ENCODE measurements around the gene LRRC59.
A peak's percentile ranks its signal among the peaks of the same experiment; 100 is the strongest.
"Not testable (repeated sequence)": the region's sequence is repeated elsewhere in the genome, so short reads cannot be mapped to it uniquely, and the experiment has no call there.

Gene LRRC59

DNA sequence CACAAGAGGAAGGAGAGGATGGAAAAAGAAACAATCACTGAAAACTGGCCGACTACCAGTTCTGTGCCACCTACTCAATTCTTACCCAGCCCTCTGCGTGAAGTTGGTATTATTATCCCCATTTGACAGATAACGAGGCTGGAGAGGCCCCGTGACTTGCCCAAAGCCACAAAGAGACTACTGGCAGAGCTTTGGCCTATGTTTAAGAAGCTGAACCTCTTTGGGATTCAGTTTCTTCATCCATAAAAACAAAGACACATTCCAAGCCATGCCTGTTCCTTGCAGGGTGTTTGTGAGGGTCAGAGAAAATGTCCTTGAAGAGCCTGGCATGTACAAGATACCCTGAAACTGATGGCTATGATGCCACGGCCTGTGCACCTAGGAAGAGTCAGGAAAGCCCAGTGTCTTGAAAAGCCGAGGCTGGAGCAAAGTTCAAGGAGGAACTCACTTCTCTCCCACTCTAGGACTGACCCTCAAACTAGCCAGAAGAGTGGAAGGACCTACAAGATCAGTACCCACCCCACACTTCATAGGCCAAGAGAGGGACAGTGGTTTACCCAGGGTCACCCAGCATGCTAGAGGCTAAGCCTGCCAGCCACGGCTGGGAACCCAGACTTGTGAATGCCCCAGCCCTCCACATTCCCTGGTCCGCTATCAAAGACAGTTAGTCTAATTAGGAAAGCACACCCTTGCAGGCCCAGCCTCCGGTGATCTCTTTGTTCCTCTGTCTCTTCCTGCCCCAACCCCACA, 27.1 kb upstream of the LRRC59 start:
- TF ChIP-seq, protein P1, sequence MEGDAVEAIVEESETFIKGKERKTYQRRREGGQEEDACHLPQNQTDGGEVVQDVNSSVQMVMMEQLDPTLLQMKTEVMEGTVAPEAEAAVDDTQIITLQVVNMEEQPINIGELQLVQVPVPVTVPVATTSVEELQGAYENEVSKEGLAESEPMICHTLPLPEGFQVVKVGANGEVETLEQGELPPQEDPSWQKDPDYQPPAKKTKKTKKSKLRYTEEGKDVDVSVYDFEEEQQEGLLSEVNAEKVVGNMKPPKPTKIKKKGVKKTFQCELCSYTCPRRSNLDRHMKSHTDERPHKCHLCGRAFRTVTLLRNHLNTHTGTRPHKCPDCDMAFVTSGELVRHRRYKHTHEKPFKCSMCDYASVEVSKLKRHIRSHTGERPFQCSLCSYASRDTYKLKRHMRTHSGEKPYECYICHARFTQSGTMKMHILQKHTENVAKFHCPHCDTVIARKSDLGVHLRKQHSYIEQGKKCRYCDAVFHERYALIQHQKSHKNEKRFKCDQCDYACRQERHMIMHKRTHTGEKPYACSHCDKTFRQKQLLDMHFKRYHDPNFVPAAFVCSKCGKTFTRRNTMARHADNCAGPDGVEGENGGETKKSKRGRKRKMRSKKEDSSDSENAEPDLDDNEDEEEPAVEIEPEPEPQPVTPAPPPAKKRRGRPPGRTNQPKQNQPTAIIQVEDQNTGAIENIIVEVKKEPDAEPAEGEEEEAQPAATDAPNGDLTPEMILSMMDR (IDR thresholded peaks at IDR 0.05; ENCODE audit: low read length, missing control alignments): no peak
- DNase-seq (ENCODE audit: low read depth): no peak
- H3K4me3 ChIP-seq (replicated peaks; ENCODE audit: low read depth, low read length): no peak overlapping the region

DNA sequence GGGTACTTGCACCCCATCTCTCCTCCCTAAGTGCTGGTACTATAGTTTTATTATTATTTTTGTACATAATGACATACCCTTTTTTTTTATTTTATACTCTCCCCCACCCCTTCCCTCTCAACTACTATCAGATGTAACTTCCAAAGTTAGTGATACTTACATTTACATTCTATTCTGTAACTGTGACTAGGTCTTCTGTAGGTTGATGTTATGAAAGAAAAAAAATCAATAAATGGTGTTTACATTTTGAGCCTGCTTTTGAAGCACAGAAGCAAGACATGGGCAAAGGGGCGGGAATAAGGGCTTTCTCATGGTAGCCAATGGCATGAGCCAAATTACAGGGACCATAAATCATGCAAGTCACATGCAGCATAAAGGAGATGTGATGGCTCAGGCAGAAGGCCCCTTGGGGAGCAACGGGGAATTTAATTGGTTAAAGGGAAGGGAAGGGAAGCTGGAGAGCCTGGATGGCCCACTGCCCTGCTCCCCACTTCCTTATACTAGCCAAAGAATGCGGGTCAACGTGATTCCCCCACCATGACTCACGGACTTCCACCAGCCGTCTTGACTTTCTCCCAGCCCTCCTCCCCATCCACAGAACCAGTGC, 26.3 kb upstream of the LRRC59 start:
- H3K4me3 ChIP-seq (replicated peaks; ENCODE audit: low read depth, low read length): no peak overlapping the region
- TF ChIP-seq, protein P1 (IDR thresholded peaks at IDR 0.05; ENCODE audit: low read length, missing control alignments): no peak
- DNase-seq (ENCODE audit: low read depth): peak; percentile 80

DNA sequence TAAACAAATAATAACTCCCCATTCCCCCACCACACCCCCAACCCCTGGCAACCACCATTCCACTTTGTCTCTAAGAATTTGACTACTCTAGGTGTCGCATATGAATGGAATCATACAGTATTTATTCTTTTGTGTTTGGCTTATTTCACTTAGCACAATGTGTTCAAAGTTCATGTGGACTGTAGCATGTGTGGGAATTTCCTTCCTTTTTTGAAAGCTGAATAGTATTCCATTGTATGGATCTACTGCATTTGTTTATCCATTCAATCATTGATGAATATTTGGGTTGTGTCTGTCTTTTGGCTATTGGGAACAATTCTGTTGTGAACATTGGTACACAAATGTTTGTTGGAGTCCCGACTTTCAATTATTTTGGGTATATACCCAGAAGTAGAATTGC, 25.4 kb upstream of the LRRC59 start:
- DNase-seq (ENCODE audit: low read depth): no peak
- TF ChIP-seq, protein P1 (IDR thresholded peaks at IDR 0.05; ENCODE audit: low read length, missing control alignments): no peak
- H3K4me3 ChIP-seq (replicated peaks; ENCODE audit: low read depth, low read length): no peak overlapping the region

DNA sequence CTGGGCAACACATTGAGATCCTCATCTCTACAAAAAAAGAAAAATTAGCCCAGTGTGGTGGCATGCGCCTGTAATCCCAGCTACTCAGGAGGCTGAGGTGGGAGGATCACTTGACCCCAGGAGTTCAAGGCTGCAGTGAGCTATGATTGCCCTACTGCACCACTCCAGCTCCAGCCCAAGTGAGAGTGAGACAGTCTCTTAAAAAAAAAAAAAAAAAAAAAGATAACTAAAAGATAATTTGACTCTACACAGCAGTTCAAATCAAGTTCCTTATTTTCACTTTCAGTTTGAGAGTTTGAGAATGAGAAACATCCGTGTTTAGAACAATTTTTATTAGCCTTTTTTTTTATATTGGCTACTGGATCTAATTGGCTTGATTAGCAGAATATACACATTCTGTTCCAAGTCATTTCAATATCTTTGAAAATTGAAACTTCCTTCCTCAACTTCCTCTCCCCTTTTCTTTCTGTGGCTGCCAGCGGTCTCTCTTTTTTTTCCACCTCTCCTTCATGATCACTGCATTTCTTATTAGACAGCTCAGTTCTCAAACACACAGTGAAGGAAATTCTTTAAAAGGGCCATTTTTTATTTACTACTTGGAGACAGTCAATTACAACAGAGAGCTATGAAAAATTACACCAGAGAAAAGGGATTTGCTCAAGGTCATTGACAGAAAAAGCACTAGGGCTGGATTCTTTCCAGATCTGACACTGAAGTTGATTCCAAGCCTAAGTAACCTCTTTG, 24.2 kb upstream of the LRRC59 start:
- peak; percentile 32 for DNase-seq (ENCODE audit: low read depth)
- peak overlapping the region; percentile 16 for H3K4me3 ChIP-seq (replicated peaks; ENCODE audit: low read depth, low read length)
- TF ChIP-seq, protein P1 (IDR thresholded peaks at IDR 0.05; ENCODE audit: low read length, missing control alignments): no peak

DNA sequence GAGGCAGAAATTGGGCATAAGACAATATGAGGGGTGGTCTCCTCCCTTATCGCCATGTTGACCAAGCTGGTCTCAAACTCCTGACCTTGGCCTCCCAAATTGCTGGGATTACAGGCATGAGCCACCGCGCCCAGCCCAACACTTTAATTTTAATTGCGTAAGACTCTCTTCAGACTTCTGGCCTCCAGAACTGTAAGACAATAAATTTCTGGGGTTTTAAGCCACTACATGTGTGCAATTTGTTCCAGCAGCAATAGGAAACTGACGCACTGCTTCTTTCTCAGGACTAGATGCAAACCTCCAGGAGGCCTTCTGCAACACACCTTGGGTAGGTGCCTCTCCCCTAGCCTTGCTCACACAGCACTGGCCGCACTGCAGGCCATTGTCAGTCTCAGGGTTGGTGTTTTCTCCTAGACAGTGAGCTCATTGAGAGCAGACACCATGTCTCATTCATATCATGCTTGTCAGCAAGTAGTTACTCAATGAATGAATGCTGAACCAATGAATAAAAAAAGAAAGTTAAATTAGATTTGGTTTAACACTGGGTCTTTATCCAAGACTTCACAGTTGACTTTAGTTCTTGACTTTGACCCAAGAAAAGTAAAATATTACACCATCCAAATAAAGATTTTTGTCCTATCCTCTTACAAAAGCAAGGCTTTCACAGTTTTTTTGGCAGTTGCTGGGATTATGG, 23.2 kb upstream of the LRRC59 start:
- peak; percentile 48 for DNase-seq (ENCODE audit: low read depth)
- TF ChIP-seq, protein P1 (IDR thresholded peaks at IDR 0.05; ENCODE audit: low read length, missing control alignments): no peak
- no peak overlapping the region for H3K4me3 ChIP-seq (replicated peaks; ENCODE audit: low read depth, low read length)

DNA sequence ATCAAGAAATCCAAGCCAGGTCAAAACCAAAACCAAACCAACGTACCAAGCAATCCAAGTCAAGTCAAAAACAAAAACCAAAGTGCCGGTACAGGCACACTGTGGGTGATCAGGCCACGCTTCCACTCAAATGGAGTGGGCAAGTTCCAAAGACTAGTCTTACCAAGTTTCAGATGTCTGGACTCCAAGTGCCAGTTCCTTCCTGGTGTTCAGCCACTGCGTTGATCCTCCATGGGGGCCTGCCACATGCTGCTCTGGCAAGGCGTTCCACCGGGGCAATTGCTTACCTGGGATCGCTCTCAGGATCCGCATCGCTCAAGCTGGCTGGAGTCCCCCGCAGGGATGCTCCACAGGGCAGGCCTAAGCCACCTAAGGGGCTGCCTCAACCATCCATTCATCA, 22.3 kb upstream of the LRRC59 start:
- DNase-seq (ENCODE audit: low read depth); H3K4me3 ChIP-seq (replicated peaks; ENCODE audit: low read depth, low read length): not testable (repeated sequence)

DNA sequence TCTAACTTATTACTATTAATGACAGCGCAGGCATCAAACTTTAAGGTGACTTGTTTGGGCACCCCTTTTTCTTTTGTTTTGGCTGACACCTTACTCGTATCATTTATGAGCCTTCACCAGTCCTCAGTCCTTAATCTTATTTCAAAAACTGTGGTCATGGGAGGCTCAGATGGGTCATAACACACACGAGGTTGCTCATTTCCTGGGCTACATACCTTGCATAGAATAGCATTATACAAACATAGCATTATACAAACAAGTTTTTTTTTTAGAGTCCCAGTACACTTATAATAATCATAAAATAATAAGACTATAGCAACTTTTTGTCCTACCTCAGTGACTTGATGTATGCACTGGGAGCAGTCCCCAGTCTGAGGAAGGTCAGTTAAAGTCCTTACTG, 17.5 kb upstream of the LRRC59 start:
- H3K4me3 ChIP-seq (replicated peaks; ENCODE audit: low read depth, low read length): no peak overlapping the region
- DNase-seq (ENCODE audit: low read depth): no peak
- TF ChIP-seq, protein P1 (IDR thresholded peaks at IDR 0.05; ENCODE audit: low read length, missing control alignments): no peak

All from fibroblast of pulmonary artery (primary cell).